Body of pancreas (tissue), 4 donors: Measurements from ENCODE around the gene CACNG4. TPM values are rescaled to one million over a fixed set of nuclear protein-coding genes. Genes with fewer than 3 reads are reported as not detected.

Experiments used
- ATAC-seq: fragments of 150-250 bp; one replicate; pipeline ENCODE4 v1.9.1; 2016
- DNase-seq, 4 donors: peaks; one replicate each; pipeline ENCODE4 v3.0.0-alpha.2; 2019
- H3K27ac ChIP-seq, 4 donors: fragments of 200-600 bp; sonication (generic); 1 replicate in 3 of 4; 2 replicates in 1 of 4; pipeline versions ENCODE4 v1.5.1 to v1.6.1; 2016 to 2019; ENCODE audit warnings: mild to moderate bottlenecking in 1 of 4, mixed read lengths in 1 of 4, moderate library complexity in 1 of 4
- H3K27me3 ChIP-seq, 2 donors: fragments of 200-600 bp; sonication (generic); one replicate each; pipeline ENCODE4 v1.6.0; 2016; ENCODE audit warnings: mild to moderate bottlenecking in 1 of 2
- H3K36me3 ChIP-seq, 2 donors: fragments of 200-600 bp; sonication (generic); replicated peaks in 1 of 2; 2 replicates each; pipeline ENCODE4 v1.5.1; 2016; ENCODE audit warnings: low read depth in 2 of 2; ENCODE audit not compliant: insufficient read depth in 1 of 2
- H3K4me1 ChIP-seq: fragments of 200-600 bp; sonication (generic); one replicate; pipeline ENCODE4 v1.6.0; 2016
- H3K4me3 ChIP-seq, 2 donors: fragments of 200-600 bp; sonication (generic); 1 replicate in 1 of 2; 2 replicates in 1 of 2; pipeline ENCODE4 v1.5.1; 2016 to 2019
- H3K9me3 ChIP-seq, 3 donors: fragments of 200-600 bp; sonication (generic); 1 replicate in 2 of 3; 2 replicates in 1 of 3; pipeline ENCODE4 v1.5.1; 2016
- CTCF ChIP-seq, 7 experiments: fragments of 450-650 bp in 4 of 7; fragments of 200-600 bp in 3 of 7; sonication (generic) in 3 of 7; IDR thresholded peaks; one replicate each; pipeline ENCODE4 v1.5.1; 2016 to 2019; ENCODE audit warnings: antibody characterized with exemption in 7 of 7
- POLR2A ChIP-seq, 3 donors: fragments of 450-650 bp; IDR thresholded peaks; one replicate each; pipeline ENCODE4 v1.6.1; 2016; ENCODE audit warnings: antibody characterized with exemption in 3 of 3, mild to moderate bottlenecking in 2 of 3
- WGBS, 2 donors: methylation state at CpG; one replicate each; pipeline ENCODE4 v1.1.5; 2017; 5-methylcytosine and 5-hydroxymethylcytosine counted together
- intact Hi-C: fragments of 100-400 bp; cut with DNase I; formaldehyde crosslinking; loops from one replicate; pipeline ENCODE4 v1.15.1; 2023
- total RNA-seq, 2 donors: library from RNA; depleted of rRNA; stranded (reverse); fragments of >200 nt; gene quantifications; one replicate each; pipeline ENCODE4 v1.1.0, GENCODE V29; 2016

CACNG4 gene
- total RNA-seq, 2 donors from 2014 or later, result 0.26 TPM; not detected in 1

- H3K27me3 ChIP-seq, result no peaks in the 10 kb centered on the region
- no peak overlapping the region for H3K4me3 ChIP-seq
- no peaks in the 10 kb centered on the region for H3K9me3 ChIP-seq
- intact Hi-C loops, result no loop called here
- no peaks in the 10 kb centered on the region for H3K4me1 ChIP-seq
- WGBS, 2 donors, result 81 to 91% methylated on average over 2 of the region's 2 CpGs
- TF ChIP-seq CTCF (IDR thresholded peaks at IDR 0.05), result no peak
- TF ChIP-seq POLR2A (IDR thresholded peaks at IDR 0.05), result no peak
- ATAC-seq, result no peak
- no peak overlapping the region for H3K27ac ChIP-seq
- no peak for DNase-seq
- H3K36me3 ChIP-seq, result no peaks in the 10 kb centered on the region
Measured at GRCh38 chr17:66935717-66936116, 28.8 kb upstream of the CACNG4 start.

GRCh38 chr17:66938656-66939055 is 25.9 kb upstream of the CACNG4 start:
- Histone ChIP-seq H3K4me1 (no peaks in the 10 kb centered on the region), H3K36me3 (no peaks in the 10 kb centered on the region), H3K9me3 (no peaks in the 10 kb centered on the region), H3K27ac (no peak overlapping the region), H3K27me3 (no peaks in the 10 kb centered on the region), H3K4me3 (no peak overlapping the region)
- intact Hi-C loops, result no loop called here
- DNase-seq, result no peak
- TF ChIP-seq CTCF (IDR thresholded peaks at IDR 0.05) (no peak), POLR2A (IDR thresholded peaks at IDR 0.05) (no peak)
- ATAC-seq, result no peak
- 63 to 67% methylated on average over 8 to 10 of the region's 10 CpGs for WGBS, 2 donors

GRCh38 chr17:66939461-66940114 is 24.9 kb upstream of the CACNG4 start:
- TF ChIP-seq POLR2A (IDR thresholded peaks at IDR 0.05) (no peak), CTCF (IDR thresholded peaks at IDR 0.05) (no peak)
- Histone ChIP-seq H3K4me3 (no peak overlapping the region), H3K36me3 (no peaks in the 10 kb centered on the region), H3K27me3 (no peaks in the 10 kb centered on the region), H3K4me1 (peaks cover 5% of the 10 kb centered on the region), H3K9me3 (no peaks in the 10 kb centered on the region), H3K27ac (no peak overlapping the region)
- intact Hi-C loops, result no loop called here
- ATAC-seq, result no peak
- DNase-seq, result no peak
- 73 to 85% methylated on average over 12 of the region's 12 CpGs for WGBS, 2 donors

GRCh38 chr17:66941249-66941648 is 23.3 kb upstream of the CACNG4 start:
- intact Hi-C loops, result no loop called here
- H3K4me1 ChIP-seq, result peaks cover 10% of the 10 kb centered on the region
- DNase-seq, result no peak
- H3K36me3 ChIP-seq, result no peaks in the 10 kb centered on the region
- 94% methylated on average over 3 of the region's 3 CpGs; no CpG with 5 or more reads in 1 of the 2 donors for WGBS, 2 donors
- H3K27me3 ChIP-seq, result no peaks in the 10 kb centered on the region
- H3K9me3 ChIP-seq, result no peaks in the 10 kb centered on the region
- no peak overlapping the region for H3K27ac ChIP-seq
- TF ChIP-seq POLR2A (IDR thresholded peaks at IDR 0.05) (no peak), CTCF (IDR thresholded peaks at IDR 0.05) (no peak)
- ATAC-seq, result no peak
- H3K4me3 ChIP-seq, result no peak overlapping the region
